Measurements from ENCODE around the gene IGBP1. TPM values are rescaled to one million over a fixed set of nuclear protein-coding genes. Genes with fewer than 3 reads are reported as not detected.
"Not testable (repeated sequence)": the region's sequence is repeated elsewhere in the genome, so short reads cannot be mapped to it uniquely, and the experiment has no call there.

Gene IGBP1
- 62.6 TPM for polyA plus RNA-seq (2012; ENCODE audit: missing spikeins)

GRCh38 chrX:70133303-70134115, at the start of gene IGBP1:
Gene IGBP1, plus strand, starts transcription at chrX:70133447. Its CDS starts 501 bp downstream, at chrX:70133948.
- peak; percentile 74 for FAIRE-seq
- DNase-seq (ENCODE audit: insufficient read length): peak; percentile 43
- TF ChIP-seq POLR2AphosphoS5 (IDR thresholded peaks at IDR 0.05; ENCODE audit: low read depth, low read length) (peak; percentile 55; the same call in 1 of the 2 replicates), TAF1 (IDR thresholded peaks at IDR 0.05; ENCODE audit: borderline replicate concordance, low read depth, low read length) (0 out of 2 replicates have a peak, but pooled peaks have one; percentile 64), POLR2A (IDR thresholded peaks at IDR 0.05; ENCODE audit: low read depth, low read length) (peak; percentile 64; the same call in 1 of the 2 replicates)

GRCh38 chrX:70084592-70085240, 48.5 kb upstream of the IGBP1 start:
- no peak for DNase-seq (ENCODE audit: insufficient read length)
- no peak for TF ChIP-seq POLR2A (IDR thresholded peaks at IDR 0.05; ENCODE audit: low read depth, low read length)
- FAIRE-seq: no peak

- no peak for FAIRE-seq
- no peak for DNase-seq (ENCODE audit: insufficient read length)
- no peak for TF ChIP-seq TAF1 (IDR thresholded peaks at IDR 0.05; ENCODE audit: borderline replicate concordance, low read depth, low read length)
- no peak for TF ChIP-seq POLR2AphosphoS5 (IDR thresholded peaks at IDR 0.05; ENCODE audit: low read depth, low read length)
- no peak for TF ChIP-seq POLR2A (IDR thresholded peaks at IDR 0.05; ENCODE audit: low read depth, low read length)
Measured at GRCh38 chrX:70087857-70088630, 45.2 kb upstream of the IGBP1 start.

GRCh38 chrX:70088751-70089150, 44.5 kb upstream of the IGBP1 start:
- DNase-seq (ENCODE audit: insufficient read length): no peak
- no peak for FAIRE-seq
- TF ChIP-seq POLR2A (IDR thresholded peaks at IDR 0.05; ENCODE audit: low read depth, low read length) (no peak), POLR2AphosphoS5 (IDR thresholded peaks at IDR 0.05; ENCODE audit: low read depth, low read length) (no peak), TAF1 (IDR thresholded peaks at IDR 0.05; ENCODE audit: borderline replicate concordance, low read depth, low read length) (no peak)

GRCh38 chrX:70089604-70090297, 43.5 kb upstream of the IGBP1 start:
- DNase-seq (ENCODE audit: insufficient read length) (no peak), FAIRE-seq (no peak)
- TF ChIP-seq POLR2A (IDR thresholded peaks at IDR 0.05; ENCODE audit: low read depth, low read length) (no peak), TAF1 (IDR thresholded peaks at IDR 0.05; ENCODE audit: borderline replicate concordance, low read depth, low read length) (no peak), POLR2AphosphoS5 (IDR thresholded peaks at IDR 0.05; ENCODE audit: low read depth, low read length) (no peak)

GRCh38 chrX:70092247-70092646, 41.0 kb upstream of the IGBP1 start:
- FAIRE-seq (no peak), DNase-seq (ENCODE audit: insufficient read length) (no peak)
- TF ChIP-seq POLR2A (IDR thresholded peaks at IDR 0.05; ENCODE audit: low read depth, low read length) (no peak), TAF1 (IDR thresholded peaks at IDR 0.05; ENCODE audit: borderline replicate concordance, low read depth, low read length) (no peak), POLR2AphosphoS5 (IDR thresholded peaks at IDR 0.05; ENCODE audit: low read depth, low read length) (no peak)

GRCh38 chrX:70096052-70096451, 37.2 kb upstream of the IGBP1 start:
- FAIRE-seq (no peak), DNase-seq (ENCODE audit: insufficient read length) (no peak)
- TF ChIP-seq POLR2A (IDR thresholded peaks at IDR 0.05; ENCODE audit: low read depth, low read length) (no peak), POLR2AphosphoS5 (IDR thresholded peaks at IDR 0.05; ENCODE audit: low read depth, low read length) (no peak), TAF1 (IDR thresholded peaks at IDR 0.05; ENCODE audit: borderline replicate concordance, low read depth, low read length) (no peak)

GRCh38 chrX:70105229-70105628, 28.0 kb upstream of the IGBP1 start:
- no peak for TF ChIP-seq TAF1 (IDR thresholded peaks at IDR 0.05; ENCODE audit: borderline replicate concordance, low read depth, low read length)
- TF ChIP-seq POLR2A (IDR thresholded peaks at IDR 0.05; ENCODE audit: low read depth, low read length): no peak
- DNase-seq (ENCODE audit: insufficient read length): no peak
- no peak for FAIRE-seq

- not testable (repeated sequence) for FAIRE-seq; DNase-seq (ENCODE audit: insufficient read length)
Measured at GRCh38 chrX:70111436-70112026, 21.7 kb upstream of the IGBP1 start.

GRCh38 chrX:70117738-70118137, 15.5 kb upstream of the IGBP1 start:
- TF ChIP-seq POLR2AphosphoS5 (IDR thresholded peaks at IDR 0.05; ENCODE audit: low read depth, low read length): no peak
- no peak for TF ChIP-seq POLR2A (IDR thresholded peaks at IDR 0.05; ENCODE audit: low read depth, low read length)
- TF ChIP-seq TAF1 (IDR thresholded peaks at IDR 0.05; ENCODE audit: borderline replicate concordance, low read depth, low read length): no peak
- FAIRE-seq (no peak), DNase-seq (ENCODE audit: insufficient read length) (no peak)

- FAIRE-seq; DNase-seq (ENCODE audit: insufficient read length): not testable (repeated sequence)
Measured at GRCh38 chrX:70123014-70123413, 10.2 kb upstream of the IGBP1 start.
